Measurements from ENCODE around the gene FCF1.

The FCF1 gene

GRCh38 chr14:74762917-74763802 lies 50.2 kb downstream of the FCF1 start, which contains the start of gene YLPM1:
Gene YLPM1 (plus strand): TSS chr14:74763316. CDS start chr14:74763490, 174 bp downstream.
- TF ChIP-seq CTCF (IDR thresholded peaks at IDR 0.05; ENCODE audit: insufficient read depth, missing control alignments) = peak; percentile 60
- peak; percentile 67 for FAIRE-seq
- DNase-seq (ENCODE audit: insufficient read length, low spot score) = peak; percentile 55

DNA sequence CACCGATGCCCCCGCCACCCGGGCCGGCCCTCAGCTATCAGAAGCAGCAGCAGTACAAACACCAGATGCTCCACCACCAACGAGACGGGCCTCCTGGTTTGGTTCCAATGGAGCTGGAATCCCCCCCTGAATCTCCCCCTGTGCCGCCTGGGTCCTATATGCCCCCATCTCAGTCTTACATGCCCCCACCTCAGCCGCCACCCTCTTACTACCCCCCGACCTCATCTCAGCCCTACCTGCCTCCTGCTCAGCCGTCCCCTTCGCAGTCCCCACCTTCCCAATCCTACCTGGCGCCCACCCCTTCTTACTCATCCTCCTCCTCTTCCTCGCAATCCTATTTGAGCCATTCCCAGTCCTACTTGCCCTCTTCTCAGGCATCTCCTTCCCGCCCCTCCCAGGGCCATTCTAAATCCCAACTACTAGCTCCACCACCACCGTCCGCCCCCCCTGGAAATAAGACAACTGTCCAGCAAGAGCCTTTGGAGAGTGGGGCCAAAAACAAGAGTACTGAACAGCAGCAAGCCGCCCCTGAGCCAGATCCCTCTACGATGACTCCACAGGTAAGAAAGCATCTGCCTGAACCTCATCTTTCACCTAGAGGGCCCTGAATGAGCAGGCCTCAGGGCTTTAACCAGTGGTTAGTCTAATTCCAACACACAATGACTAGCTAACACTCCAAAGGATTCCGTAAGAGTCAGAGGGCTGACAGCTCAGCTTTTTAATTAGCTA lies 51.0 kb downstream of the FCF1 start:
- no peak for DNase-seq (ENCODE audit: insufficient read length, low spot score)
- TF ChIP-seq CTCF (IDR thresholded peaks at IDR 0.05; ENCODE audit: insufficient read depth, missing control alignments) = no peak
- FAIRE-seq = no peak

DNA sequence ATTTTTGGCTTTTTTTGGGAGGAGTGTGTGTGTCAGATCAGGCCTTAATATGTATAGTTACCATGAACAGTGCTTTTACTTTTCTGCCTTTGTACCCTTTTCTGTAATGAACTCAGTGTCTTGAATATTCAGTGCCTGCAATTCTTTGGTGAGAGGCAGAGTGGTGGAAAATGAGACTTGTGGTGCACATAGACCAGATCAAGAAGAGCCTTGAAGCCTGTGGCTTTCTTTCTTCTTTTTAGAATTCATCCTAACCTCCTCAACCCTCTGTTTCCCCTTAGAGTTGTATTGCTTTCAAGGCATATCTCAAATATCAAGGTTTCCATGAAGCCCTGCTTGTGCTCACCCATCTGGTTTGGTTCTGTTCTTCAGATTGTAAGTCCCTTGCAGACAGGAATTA lies 52.8 kb downstream of the FCF1 start:
- DNase-seq (ENCODE audit: insufficient read length, low spot score) (no peak), FAIRE-seq (no peak)
- no peak for TF ChIP-seq CTCF (IDR thresholded peaks at IDR 0.05; ENCODE audit: insufficient read depth, missing control alignments)

GRCh38 chr14:74771399-74771798 lies 58.5 kb downstream of the FCF1 start:
- no peak for TF ChIP-seq CTCF (IDR thresholded peaks at IDR 0.05; ENCODE audit: insufficient read depth, missing control alignments)
- no peak for FAIRE-seq

GRCh38 chr14:74784634-74785033 lies 71.7 kb downstream of the FCF1 start:
- DNase-seq (ENCODE audit: insufficient read length, low spot score) (no peak), FAIRE-seq (no peak)
- no peak for TF ChIP-seq CTCF (IDR thresholded peaks at IDR 0.05; ENCODE audit: insufficient read depth, missing control alignments)

More at GRCh38 chr14:74771399-74771798, 58.5 kb downstream of the FCF1 start:
- DNase-seq (ENCODE audit: insufficient read length, low spot score) = no peak

GRCh38 chr14:74785056-74785613 lies 72.2 kb downstream of the FCF1 start:
- no peak for DNase-seq (ENCODE audit: insufficient read length, low spot score)
- peak; percentile 60 for FAIRE-seq
- TF ChIP-seq CTCF (IDR thresholded peaks at IDR 0.05; ENCODE audit: insufficient read depth, missing control alignments) = no peak

Data from D721Med (cell line).